ENCODE results near the gene KCNIP1.

GRCh38 chr5:170774831-170775230 is 271.0 kb downstream of the KCNIP1 start:
- TF ChIP-seq CTCF (IDR thresholded peaks at IDR 0.05 in 8 of 11, conservative IDR thresholded peaks at IDR 0.05 in 3 of 11) (no peak), POLR2A (IDR thresholded peaks at IDR 0.05) (no peak)
